Lower leg skin (tissue), 4 donors: ENCODE measurements around the gene EEFSEC. TPM values are rescaled to one million over a fixed set of nuclear protein-coding genes. Genes with fewer than 3 reads are reported as not detected.

Experiments used
- DNase-seq, 2 donors: peaks; one replicate each; pipeline ENCODE4 v3.0.0-alpha.2; 2019; ENCODE audit warnings: low spot score in 2 of 2
- H3K4me3 ChIP-seq: fragments of 200-600 bp; sonication (generic); 2 replicates; pipeline ENCODE4 v1.5.1; 2017; ENCODE audit warnings: mild to moderate bottlenecking, low read depth; ENCODE audit not compliant: poor library complexity, severe bottlenecking
- POLR2A ChIP-seq, 2 donors: fragments of 450-650 bp; IDR thresholded peaks; one replicate each; pipeline ENCODE4 v1.6.1; 2016 to 2017; ENCODE audit warnings: antibody characterized with exemption in 2 of 2, mild to moderate bottlenecking in 1 of 2, moderate library complexity in 1 of 2
- WGBS, 2 donors: methylation state at CpG; one replicate each; pipeline ENCODE4 v1.1.5; 2018; 5-methylcytosine and 5-hydroxymethylcytosine counted together
- intact Hi-C: fragments of 100-400 bp; cut with DNase I; formaldehyde crosslinking; loops from one replicate; pipeline ENCODE4 v1.15.0; 2023; ENCODE audit warnings: low total_unique reads
- total RNA-seq, 4 donors: library from RNA; depleted of rRNA; stranded (reverse); fragments of >200 nt; gene quantifications; one replicate each; pipeline ENCODE4 v1.1.0, GENCODE V29; 2016
- TF ChIP-seq, protein P1 (sequence below), 3 donors: fragments of 450-650 bp; IDR thresholded peaks; one replicate each; pipeline ENCODE4 v1.5.1; 2016; ENCODE audit warnings: antibody characterized with exemption in 3 of 3, mild to moderate bottlenecking in 3 of 3, moderate library complexity in 2 of 3

The EEFSEC gene
- total RNA-seq, 4 donors from 2014 or later = 16.3 to 28.6 (median 16.8) TPM

- H3K4me3 ChIP-seq = no peak overlapping the region
- peak in 1 of 2 donors; percentile 72 for DNase-seq
- TF ChIP-seq, protein P1, sequence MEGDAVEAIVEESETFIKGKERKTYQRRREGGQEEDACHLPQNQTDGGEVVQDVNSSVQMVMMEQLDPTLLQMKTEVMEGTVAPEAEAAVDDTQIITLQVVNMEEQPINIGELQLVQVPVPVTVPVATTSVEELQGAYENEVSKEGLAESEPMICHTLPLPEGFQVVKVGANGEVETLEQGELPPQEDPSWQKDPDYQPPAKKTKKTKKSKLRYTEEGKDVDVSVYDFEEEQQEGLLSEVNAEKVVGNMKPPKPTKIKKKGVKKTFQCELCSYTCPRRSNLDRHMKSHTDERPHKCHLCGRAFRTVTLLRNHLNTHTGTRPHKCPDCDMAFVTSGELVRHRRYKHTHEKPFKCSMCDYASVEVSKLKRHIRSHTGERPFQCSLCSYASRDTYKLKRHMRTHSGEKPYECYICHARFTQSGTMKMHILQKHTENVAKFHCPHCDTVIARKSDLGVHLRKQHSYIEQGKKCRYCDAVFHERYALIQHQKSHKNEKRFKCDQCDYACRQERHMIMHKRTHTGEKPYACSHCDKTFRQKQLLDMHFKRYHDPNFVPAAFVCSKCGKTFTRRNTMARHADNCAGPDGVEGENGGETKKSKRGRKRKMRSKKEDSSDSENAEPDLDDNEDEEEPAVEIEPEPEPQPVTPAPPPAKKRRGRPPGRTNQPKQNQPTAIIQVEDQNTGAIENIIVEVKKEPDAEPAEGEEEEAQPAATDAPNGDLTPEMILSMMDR (IDR thresholded peaks at IDR 0.05) = no peak
- TF ChIP-seq POLR2A (IDR thresholded peaks at IDR 0.05) = no peak
- 86 to 90% methylated on average over 8 of the region's 8 CpGs for WGBS, 2 donors
- intact Hi-C loops = no loop called here
Measured at GRCh38 chr3:128320551-128321340, 167.5 kb downstream of the EEFSEC start.

GRCh38 chr3:128321418-128321817 is 168.1 kb downstream of the EEFSEC start:
- DNase-seq = peak in 1 of 2 donors; percentile 39
- WGBS, 2 donors = 87 to 94% methylated on average over 4 of the region's 4 CpGs
- intact Hi-C loops = no loop called here
- TF ChIP-seq, protein P1 (IDR thresholded peaks at IDR 0.05) = no peak
- no peak for TF ChIP-seq POLR2A (IDR thresholded peaks at IDR 0.05)
- H3K4me3 ChIP-seq = no peak overlapping the region

DNA sequence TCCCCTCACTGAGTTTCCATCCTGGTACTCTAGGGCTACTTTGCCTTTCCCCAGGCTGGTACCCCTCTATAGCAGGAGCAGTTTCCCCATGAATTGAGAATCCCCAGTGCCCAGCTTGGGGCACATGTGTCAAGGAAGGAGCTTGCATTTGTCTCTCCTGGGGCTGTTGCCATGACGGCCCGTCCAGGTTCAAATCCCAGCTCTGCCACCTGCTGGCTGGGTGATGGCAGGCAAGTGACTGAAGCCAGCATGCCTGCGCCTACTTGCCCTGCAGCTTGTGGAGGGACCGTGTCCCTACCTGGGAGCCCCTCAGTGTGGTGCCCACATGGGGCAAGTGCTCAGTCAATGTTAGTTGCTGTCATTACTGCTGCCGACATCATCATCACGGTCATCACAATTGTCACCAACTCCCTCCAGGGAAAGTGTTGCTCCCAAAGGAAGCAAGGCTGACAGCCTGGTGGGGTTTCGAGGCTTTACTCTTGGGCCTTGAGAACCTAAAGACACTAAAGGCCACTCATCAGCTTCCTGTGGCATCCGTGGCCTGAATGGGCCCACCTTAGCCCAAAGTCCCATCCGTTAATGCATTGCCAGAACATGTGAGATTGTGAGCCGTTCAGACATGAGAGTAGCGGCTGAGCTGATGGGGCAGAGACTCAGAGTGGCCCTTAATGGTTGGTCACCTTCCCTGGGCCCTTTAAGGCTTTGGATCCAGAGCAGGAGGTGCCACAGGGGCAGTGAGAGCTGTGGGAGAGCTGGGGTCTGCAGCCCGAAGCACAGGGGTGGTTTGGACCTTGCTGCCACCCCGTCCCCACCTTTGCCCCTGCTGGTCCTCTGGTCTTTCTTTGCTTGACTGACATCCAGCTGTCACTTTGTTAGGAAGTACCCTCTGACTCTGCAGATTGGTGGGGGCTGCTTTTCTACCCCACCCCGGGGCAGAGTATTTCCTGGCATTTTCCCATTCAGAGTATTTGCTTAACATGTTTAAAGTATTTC is 169.0 kb downstream of the EEFSEC start:
- 83 to 85% methylated on average over 14 of the region's 14 CpGs for WGBS, 2 donors
- intact Hi-C loops = no loop called here
- DNase-seq = peak in 1 of 2 donors; percentile 81
- no peak for TF ChIP-seq POLR2A (IDR thresholded peaks at IDR 0.05)
- TF ChIP-seq, protein P1 (IDR thresholded peaks at IDR 0.05) = no peak
- H3K4me3 ChIP-seq = no peak overlapping the region

DNA sequence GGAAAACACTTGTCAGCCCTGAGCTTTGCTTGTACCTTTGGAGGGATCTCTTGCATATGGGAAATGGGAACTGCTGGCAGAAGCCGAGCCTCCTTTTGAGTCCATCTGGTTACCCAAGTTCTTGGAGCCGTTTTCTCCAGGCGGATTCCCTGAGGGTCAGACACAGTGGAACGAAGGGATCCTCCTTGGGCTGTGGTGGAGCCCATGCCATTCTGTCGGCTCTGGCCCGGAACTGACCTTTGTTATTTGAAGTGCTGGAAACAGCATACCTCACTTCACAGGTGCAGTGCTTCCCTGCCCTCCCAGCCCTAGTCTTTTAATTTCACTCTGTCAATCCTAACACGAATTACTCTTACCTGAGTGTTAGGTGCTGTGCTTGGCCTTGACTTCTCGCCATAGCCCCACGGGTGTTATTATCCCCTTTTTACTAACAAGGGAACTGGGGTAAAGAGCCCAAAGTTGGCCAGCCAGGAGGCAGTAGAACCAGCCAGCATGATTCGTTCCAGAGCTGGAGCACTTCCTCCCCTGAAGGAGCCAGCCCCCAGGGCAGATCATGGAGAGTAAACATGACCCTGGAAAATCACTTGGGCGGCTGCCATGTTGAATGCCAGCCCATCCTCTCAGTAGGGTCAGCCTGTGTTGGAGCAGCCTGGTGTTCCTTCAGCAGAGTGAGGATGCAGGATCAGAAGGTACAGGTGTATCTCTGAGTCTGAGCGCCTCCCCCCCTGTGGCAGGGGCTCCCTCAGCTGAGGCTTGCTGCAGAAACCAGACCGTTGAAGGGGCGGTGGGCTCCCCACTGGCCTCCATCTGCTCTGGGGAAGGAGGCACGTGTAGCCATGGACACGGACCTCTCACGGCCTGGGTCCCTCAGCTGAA is 170.2 kb downstream of the EEFSEC start:
- peak in 1 of 2 donors; percentile 82 for DNase-seq
- TF ChIP-seq, protein P1 (IDR thresholded peaks at IDR 0.05) = no peak
- no peak for TF ChIP-seq POLR2A (IDR thresholded peaks at IDR 0.05)
- 89 to 91% methylated on average over 17 of the region's 17 CpGs for WGBS, 2 donors
- no peak overlapping the region for H3K4me3 ChIP-seq
- intact Hi-C loops = no loop called here

DNA sequence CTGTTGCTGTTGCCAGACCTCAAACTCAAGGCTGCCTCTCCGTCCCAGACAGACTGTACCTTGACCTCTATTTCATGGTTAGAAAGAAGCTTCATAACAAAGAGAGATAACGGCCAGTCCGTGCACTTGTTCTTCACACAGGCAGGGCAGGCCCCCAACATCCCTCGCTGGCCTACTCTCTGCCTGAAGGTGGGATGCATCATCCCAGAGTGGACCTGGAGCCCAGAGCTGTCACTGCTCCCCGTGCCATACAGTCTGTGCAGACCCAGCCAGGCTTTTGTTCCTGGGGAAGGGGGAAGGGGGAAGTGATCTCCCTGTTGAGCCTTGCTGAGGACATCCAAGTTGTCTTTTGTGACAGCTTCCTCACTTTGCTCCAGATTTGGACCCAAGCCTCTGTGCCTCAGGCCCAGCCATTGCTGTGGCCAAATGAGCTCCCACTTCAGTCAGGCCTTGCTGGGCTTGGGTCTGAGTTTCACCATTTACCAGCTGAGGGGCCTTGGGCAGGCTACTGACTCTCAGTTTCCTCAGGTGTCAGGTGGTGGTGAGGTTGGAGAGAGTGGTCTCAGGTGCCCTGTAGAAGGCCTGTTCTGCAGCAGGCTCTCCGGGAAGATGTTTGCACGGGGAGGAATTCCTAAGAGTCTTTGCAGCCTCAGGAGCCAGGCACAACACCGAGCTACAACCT is 171.8 kb downstream of the EEFSEC start:
- WGBS, 2 donors = 92 to 93% methylated on average over 8 of the region's 8 CpGs
- DNase-seq = peak in 1 of 2 donors; percentile 81
- TF ChIP-seq, protein P1 (IDR thresholded peaks at IDR 0.05) = no peak
- TF ChIP-seq POLR2A (IDR thresholded peaks at IDR 0.05) = no peak
- intact Hi-C loops = no loop called here
- H3K4me3 ChIP-seq = no peak overlapping the region
